ENCODE data around the gene THNSL1.

DNA sequence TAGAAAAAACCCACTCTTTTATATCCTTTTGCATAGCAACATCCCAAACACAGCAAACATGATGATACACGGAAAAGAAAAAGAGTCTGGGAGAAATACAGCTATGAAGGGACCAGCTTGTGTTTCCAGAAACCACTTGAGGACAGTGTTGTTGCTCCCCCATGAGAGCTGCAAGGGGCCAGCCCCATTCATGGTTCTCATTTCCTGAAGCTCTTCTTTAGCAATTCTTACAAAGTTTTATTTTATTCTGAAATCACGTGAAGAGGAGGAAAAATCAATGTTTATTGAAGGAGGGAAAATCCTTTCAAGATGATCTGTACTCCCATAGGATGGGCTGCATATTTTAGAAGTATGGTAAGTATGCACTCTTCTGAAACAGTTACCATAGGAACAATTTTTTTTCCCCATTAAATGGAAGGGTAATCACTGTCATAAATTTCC lies 46.6 kb upstream of the THNSL1 start:
- TF ChIP-seq, protein P1, sequence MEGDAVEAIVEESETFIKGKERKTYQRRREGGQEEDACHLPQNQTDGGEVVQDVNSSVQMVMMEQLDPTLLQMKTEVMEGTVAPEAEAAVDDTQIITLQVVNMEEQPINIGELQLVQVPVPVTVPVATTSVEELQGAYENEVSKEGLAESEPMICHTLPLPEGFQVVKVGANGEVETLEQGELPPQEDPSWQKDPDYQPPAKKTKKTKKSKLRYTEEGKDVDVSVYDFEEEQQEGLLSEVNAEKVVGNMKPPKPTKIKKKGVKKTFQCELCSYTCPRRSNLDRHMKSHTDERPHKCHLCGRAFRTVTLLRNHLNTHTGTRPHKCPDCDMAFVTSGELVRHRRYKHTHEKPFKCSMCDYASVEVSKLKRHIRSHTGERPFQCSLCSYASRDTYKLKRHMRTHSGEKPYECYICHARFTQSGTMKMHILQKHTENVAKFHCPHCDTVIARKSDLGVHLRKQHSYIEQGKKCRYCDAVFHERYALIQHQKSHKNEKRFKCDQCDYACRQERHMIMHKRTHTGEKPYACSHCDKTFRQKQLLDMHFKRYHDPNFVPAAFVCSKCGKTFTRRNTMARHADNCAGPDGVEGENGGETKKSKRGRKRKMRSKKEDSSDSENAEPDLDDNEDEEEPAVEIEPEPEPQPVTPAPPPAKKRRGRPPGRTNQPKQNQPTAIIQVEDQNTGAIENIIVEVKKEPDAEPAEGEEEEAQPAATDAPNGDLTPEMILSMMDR (IDR thresholded peaks at IDR 0.05) = no peak
- TF ChIP-seq POLR2AphosphoS5 (IDR thresholded peaks at IDR 0.05; ENCODE audit: insufficient read depth in 1 of 2, low read depth in 1 of 2) = no peak
- TF ChIP-seq POLR2A (IDR thresholded peaks at IDR 0.05) = no peak

Measured in vagina (tissue), 2 donors.